GM12865 (cell line): ENCODE data around the gene C14orf119.

Source experiments
- DNase-seq: peaks from one replicate; pipeline ENCODE4 v3.0.0; 2010; ENCODE audit warnings: low read depth
- H3K4me3 ChIP-seq: 2 replicates; pipeline ENCODE4 v1.5.1; 2011; ENCODE audit warnings: mild to moderate bottlenecking, low read depth, low read length, control low read depth
- TF ChIP-seq, protein P1 (sequence below): IDR thresholded peaks from 2 replicates; pipeline ENCODE4 v1.5.1; 2011; ENCODE audit warnings: low read length, control low read depth, low read depth, inconsistent platforms; ENCODE audit not compliant: insufficient read depth; ENCODE audit errors: missing control alignments

C14orf119 gene

DNA sequence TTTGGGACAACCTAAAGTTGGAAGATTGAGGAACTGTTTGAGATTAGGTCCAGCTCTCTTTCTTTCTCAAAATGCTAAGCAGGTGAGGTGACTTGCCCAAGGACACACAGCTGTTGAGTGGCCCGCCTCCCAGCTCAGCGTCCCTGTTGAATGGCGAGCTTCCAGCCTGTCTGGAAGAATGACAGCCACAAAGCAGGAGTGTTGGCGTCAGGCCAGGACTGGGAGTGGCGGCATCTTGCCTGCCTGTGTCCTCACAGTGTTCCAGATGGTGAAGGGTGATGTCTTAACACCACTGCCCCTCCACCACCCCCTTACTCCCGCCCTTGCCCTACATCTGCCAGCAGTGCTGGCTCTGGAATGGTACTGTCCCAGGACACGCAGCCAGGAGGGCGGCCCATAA is 28.1 kb downstream of the C14orf119 start:
- TF ChIP-seq, protein P1, sequence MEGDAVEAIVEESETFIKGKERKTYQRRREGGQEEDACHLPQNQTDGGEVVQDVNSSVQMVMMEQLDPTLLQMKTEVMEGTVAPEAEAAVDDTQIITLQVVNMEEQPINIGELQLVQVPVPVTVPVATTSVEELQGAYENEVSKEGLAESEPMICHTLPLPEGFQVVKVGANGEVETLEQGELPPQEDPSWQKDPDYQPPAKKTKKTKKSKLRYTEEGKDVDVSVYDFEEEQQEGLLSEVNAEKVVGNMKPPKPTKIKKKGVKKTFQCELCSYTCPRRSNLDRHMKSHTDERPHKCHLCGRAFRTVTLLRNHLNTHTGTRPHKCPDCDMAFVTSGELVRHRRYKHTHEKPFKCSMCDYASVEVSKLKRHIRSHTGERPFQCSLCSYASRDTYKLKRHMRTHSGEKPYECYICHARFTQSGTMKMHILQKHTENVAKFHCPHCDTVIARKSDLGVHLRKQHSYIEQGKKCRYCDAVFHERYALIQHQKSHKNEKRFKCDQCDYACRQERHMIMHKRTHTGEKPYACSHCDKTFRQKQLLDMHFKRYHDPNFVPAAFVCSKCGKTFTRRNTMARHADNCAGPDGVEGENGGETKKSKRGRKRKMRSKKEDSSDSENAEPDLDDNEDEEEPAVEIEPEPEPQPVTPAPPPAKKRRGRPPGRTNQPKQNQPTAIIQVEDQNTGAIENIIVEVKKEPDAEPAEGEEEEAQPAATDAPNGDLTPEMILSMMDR = no peak
- no peak for DNase-seq
- H3K4me3 ChIP-seq = no peak overlapping the region

DNA sequence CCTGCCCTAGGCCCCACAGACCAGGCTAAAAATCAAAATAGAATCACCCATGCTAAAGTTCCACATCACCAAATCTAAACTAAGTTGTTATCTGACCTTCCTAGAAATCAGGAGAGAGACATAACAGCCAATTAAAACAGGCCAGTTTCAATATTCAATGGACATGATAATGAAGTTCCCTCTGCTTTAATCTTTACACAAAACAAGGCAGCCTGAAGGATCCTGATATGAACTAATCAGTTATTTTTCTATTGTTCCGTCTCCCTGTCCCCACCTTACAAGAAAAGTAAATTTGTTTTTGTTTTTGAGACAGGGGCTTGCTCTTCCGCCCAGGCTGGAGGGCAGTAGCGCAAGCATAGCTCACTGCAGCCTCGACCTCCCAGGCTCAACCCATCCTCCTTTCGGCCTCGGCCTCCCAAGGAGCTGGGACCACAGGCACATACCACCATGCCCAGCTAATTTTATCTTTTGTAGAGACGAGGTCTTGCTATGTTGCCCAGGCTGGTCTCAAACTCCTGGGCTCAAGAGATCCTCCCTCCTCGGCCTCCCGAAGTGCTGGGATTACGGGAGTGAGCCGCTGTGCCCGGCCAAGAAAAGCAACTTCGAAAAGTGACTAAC is 29.1 kb downstream of the C14orf119 start:
- TF ChIP-seq, protein P1 = no peak
- no peak for DNase-seq
- H3K4me3 ChIP-seq = no peak overlapping the region

DNA sequence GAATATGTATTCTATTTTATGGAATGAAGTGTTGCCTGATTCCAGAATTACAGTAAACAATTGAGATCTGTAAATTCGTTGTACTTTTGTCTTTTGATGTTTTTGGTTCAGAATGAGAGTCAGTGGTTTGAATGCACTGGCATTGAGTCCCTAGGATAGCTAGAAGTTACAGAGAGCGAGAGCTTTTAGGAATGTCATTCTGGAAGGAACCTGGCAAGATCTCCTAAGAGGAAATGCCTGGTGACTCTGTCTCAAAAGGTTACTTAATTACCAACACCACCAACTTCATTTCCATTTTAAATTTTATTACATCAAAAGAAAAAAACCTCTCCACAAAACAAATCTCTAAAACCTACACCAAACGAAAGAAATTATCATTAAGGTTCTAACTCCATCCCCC is 29.7 kb downstream of the C14orf119 start:
- DNase-seq = no peak
- H3K4me3 ChIP-seq = no peak overlapping the region
- TF ChIP-seq, protein P1 = no peak

DNA sequence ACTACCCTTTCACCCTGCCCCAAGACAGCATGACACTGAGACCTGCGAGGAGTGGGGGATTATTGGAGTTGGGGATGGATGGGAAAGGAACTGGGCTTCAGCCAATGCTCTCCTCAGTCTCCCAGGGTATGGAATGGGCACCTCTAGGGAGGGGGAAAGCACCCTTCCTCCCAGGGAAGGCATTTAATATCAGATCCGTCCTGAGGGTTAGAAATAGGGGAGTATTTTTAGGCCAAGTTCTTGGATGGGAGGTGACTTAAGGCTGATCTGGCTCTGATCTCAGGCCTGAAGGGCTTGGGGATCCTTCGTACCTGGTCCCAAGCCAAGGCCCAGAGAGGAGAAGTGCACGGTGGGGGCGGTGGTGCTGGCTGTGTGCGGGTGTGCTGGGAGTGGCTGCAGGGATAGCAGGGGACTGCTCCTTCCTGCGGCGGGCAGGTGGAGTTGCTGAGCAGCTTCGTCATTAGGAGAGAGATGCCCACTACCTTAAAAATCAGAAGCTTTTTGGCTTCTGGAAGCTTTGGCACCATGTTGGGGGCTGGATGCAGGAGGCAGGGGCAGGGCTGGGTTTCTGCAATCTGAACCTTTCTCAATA is 30.7 kb downstream of the C14orf119 start:
- TF ChIP-seq, protein P1 = no peak
- H3K4me3 ChIP-seq = no peak overlapping the region
- DNase-seq = no peak

DNA sequence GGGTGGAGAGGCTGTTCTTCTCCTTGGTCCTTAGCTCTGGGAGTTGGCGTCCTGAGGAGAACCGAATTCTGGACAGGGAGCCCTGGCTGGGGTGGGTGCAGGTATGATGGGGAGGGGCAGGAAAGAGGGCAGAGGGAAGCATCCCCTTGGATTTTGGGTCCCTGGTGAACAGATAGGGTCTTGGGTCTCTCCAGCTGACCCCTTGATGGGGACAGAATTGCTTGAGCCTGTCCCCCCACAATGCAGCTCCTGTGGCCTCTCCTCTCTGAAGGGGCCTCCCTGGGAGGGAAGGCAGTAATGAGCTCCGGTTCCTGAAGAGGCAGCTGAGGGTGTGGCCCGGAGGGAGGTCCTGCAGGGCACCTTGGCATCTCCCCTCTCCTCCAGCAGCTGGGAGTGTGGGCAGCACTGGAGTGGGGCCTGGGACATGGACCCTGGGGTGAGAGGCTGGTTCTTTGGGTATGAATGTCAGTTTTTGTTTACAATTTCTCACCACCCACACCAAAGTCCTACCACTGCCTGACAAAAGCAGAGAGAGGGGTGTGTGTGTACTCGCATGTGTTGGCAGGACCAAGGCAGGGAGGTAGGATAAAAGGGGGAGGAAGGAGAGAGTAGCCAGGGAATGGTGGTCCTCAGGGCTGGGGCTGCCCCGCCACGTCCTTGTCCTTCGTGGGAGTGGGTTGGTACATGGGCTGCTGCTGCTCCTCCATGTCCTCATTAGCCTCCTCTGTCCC is 31.4 kb downstream of the C14orf119 start:
- no peak overlapping the region for H3K4me3 ChIP-seq
- DNase-seq = no peak
- TF ChIP-seq, protein P1 = no peak

DNA sequence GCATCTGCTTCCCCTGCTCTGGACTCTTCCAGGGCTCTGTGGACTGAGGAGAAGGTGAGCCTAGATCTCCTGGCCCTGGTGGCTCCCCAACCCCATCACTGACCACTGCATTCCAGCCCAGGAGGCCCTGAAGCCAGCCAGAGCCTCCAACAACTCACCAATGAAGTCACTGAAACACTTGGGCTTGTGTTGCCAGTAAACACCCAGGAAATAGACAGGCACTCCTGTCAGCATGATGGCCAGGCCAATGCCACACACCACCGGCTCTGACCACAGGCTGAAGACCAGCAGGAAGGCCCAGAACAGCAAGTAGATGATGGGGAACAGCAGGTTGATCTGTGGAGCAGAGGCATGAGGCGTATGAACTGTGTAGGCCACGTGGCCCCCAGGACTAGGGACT is 32.6 kb downstream of the C14orf119 start:
- TF ChIP-seq, protein P1 = no peak
- no peak overlapping the region for H3K4me3 ChIP-seq
- DNase-seq = no peak
